GM23338 (cell line): ENCODE results near the gene ZNF609. TPM values are rescaled to one million over a fixed set of nuclear protein-coding genes. Genes with fewer than 3 reads are reported as not detected.

Experiments used
- ATAC-seq: fragments of 200-7000 bp; cut with Tn5 transposase; 3 replicates; pipeline ENCODE4 v1.9.1; 2020
- DNase-seq: peaks from one replicate; pipeline ENCODE4 v3.0.0-alpha.2; 2015; ENCODE audit warnings: low spot score
- H2AFZ ChIP-seq: fragments of 200-600 bp; sonication (generic); 2 replicates; pipeline ENCODE4 v1.8.0; 2016; ENCODE audit warnings: antibody characterized with exemption, mild to moderate bottlenecking, moderate library complexity
- H3F3A ChIP-seq: fragments of 200-600 bp; sonication (generic); replicated peaks from 2 replicates; pipeline ENCODE4 v1.8.0; 2017; ENCODE audit warnings: antibody characterized with exemption, mixed run types, low read depth
- H3K27ac ChIP-seq: fragments of 200-600 bp; sonication (generic); 2 replicates; pipeline ENCODE4 v1.6.1; 2016; ENCODE audit warnings: low read depth
- H3K27me3 ChIP-seq: fragments of 200-600 bp; sonication (generic); 2 replicates; pipeline ENCODE4 v1.8.0; 2016; ENCODE audit warnings: mild to moderate bottlenecking, mixed run types, moderate library complexity; ENCODE audit not compliant: insufficient read depth
- H3K36me3 ChIP-seq: fragments of 200-600 bp; sonication (generic); 2 replicates; pipeline ENCODE4 v1.8.0; 2016; ENCODE audit warnings: mild to moderate bottlenecking; ENCODE audit not compliant: insufficient read depth
- H3K4me1 ChIP-seq: fragments of 200-600 bp; sonication (generic); 2 replicates; pipeline ENCODE4 v1.8.0; 2016; ENCODE audit warnings: mild to moderate bottlenecking, moderate library complexity; ENCODE audit not compliant: insufficient read depth
- H3K4me2 ChIP-seq: fragments of 200-600 bp; sonication (generic); 2 replicates; pipeline ENCODE4 v1.7.1; 2017; ENCODE audit warnings: mixed run types
- H3K4me3 ChIP-seq: fragments of 200-600 bp; sonication (generic); 2 replicates; pipeline ENCODE4 v1.6.1; 2016; ENCODE audit warnings: mixed run types
- H3K79me2 ChIP-seq: fragments of 200-600 bp; sonication (generic); replicated peaks from 2 replicates; pipeline ENCODE4 v1.8.0; 2017; ENCODE audit warnings: mild to moderate bottlenecking; ENCODE audit not compliant: insufficient read depth
- H3K9me2 ChIP-seq: fragments of 200-600 bp; sonication (generic); 2 replicates; pipeline ENCODE4 v1.8.0; 2017; ENCODE audit not compliant: insufficient read depth
- H4K20me1 ChIP-seq: fragments of 200-600 bp; sonication (generic); replicated peaks from 2 replicates; pipeline ENCODE4 v1.8.0; 2017; ENCODE audit warnings: mild to moderate bottlenecking; ENCODE audit not compliant: insufficient read depth
- H3K27ac Mint-ChIP-seq: 2 replicates; pipeline ENCODE4 v1.8.0; 2020; ENCODE audit warnings: inconsistent platforms, mild to moderate bottlenecking, moderate library complexity, mixed read lengths
- H3K27me3 Mint-ChIP-seq: 3 replicates; pipeline ENCODE4 v1.8.0; 2022; ENCODE audit warnings: low read depth, mild to moderate bottlenecking, moderate library complexity, mixed read lengths, inconsistent platforms; ENCODE audit not compliant: insufficient read depth, poor library complexity
- H3K36me3 Mint-ChIP-seq: 3 replicates; pipeline ENCODE4 v1.8.0; 2021; ENCODE audit warnings: low read depth, mild to moderate bottlenecking, inconsistent platforms, moderate library complexity, mixed read lengths
- H3K4me1 Mint-ChIP-seq: 3 replicates; pipeline ENCODE4 v1.8.0; 2020; ENCODE audit warnings: mild to moderate bottlenecking, inconsistent platforms, mixed read lengths
- H3K4me3 Mint-ChIP-seq: 3 replicates; pipeline ENCODE4 v1.8.0; 2021; ENCODE audit warnings: moderate library complexity, mild to moderate bottlenecking, inconsistent platforms, mixed read lengths
- H3K9me3 Mint-ChIP-seq: 3 replicates; pipeline ENCODE4 v1.8.0; 2020; ENCODE audit warnings: moderate library complexity, mild to moderate bottlenecking, inconsistent platforms, mixed read lengths
- CREB1 ChIP-seq: fragments of 250-450 bp; sonication (Bioruptor Pico); IDR thresholded peaks from 2 replicates; pipeline ENCODE4 v1.5.0; 2020; ENCODE audit warnings: low read depth, mild to moderate bottlenecking, moderate library complexity
- CTCF ChIP-seq, 2 experiments: fragments of 200-600 bp in 1 of 2; sonication (generic) in 1 of 2; conservative IDR thresholded peaks; 2 replicates each; pipeline versions ENCODE4 v1.5.1 to v1.6.1; 2016 to 2017; ENCODE audit warnings: antibody characterized with exemption in 2 of 2, low read depth in 2 of 2, mild to moderate bottlenecking in 2 of 2, moderate library complexity in 1 of 2
- ETS1 ChIP-seq: IDR thresholded peaks from 2 replicates; pipeline ENCODE4 v1.6.1; 2016; ENCODE audit warnings: antibody characterized with exemption
- EZH2 ChIP-seq: fragments of 200-600 bp; sonication (generic); IDR thresholded peaks from one replicate; pipeline ENCODE4 v1.8.0; 2017; ENCODE audit warnings: antibody characterized with exemption, mild to moderate bottlenecking, low read depth; ENCODE audit not compliant: unreplicated experiment
- EZH2phosphoT487 ChIP-seq: fragments of 200-600 bp; sonication (generic); IDR thresholded peaks from one replicate; pipeline ENCODE4 v1.8.1; 2018; ENCODE audit warnings: antibody characterized with exemption; ENCODE audit not compliant: unreplicated experiment
- JUNB ChIP-seq: IDR thresholded peaks from one replicate; pipeline ENCODE4 v1.6.1; 2016; ENCODE audit warnings: antibody characterized with exemption; ENCODE audit not compliant: unreplicated experiment
- NANOG ChIP-seq: IDR thresholded peaks from 2 replicates; pipeline ENCODE4 v1.6.1; 2016; ENCODE audit warnings: antibody characterized with exemption, borderline replicate concordance
- POLR2AphosphoS5 ChIP-seq: IDR thresholded peaks from 2 replicates; pipeline ENCODE4 v1.6.1; 2016; ENCODE audit warnings: antibody characterized with exemption, low read depth
- REST ChIP-seq: IDR thresholded peaks from one replicate; pipeline ENCODE4 v1.6.1; 2018; ENCODE audit warnings: antibody characterized with exemption; ENCODE audit not compliant: unreplicated experiment
- STAT1 ChIP-seq: IDR thresholded peaks from one replicate; pipeline ENCODE4 v1.6.1; 2016; ENCODE audit warnings: antibody characterized with exemption; ENCODE audit not compliant: unreplicated experiment
- ZNF114 ChIP-seq: fragments of 250-450 bp; sonication (Bioruptor Pico); IDR thresholded peaks from 2 replicates; pipeline ENCODE4 v1.5.0; 2020; ENCODE audit warnings: mild to moderate bottlenecking, moderate library complexity
- ZNF331 ChIP-seq: fragments of 250-450 bp; sonication (Bioruptor Pico); IDR thresholded peaks from 2 replicates; pipeline ENCODE4 v1.5.0; 2020; ENCODE audit warnings: low read depth, mild to moderate bottlenecking, moderate library complexity
- ZNF462 ChIP-seq: fragments of 250-450 bp; sonication (Bioruptor Pico); IDR thresholded peaks from 2 replicates; pipeline ENCODE4 v1.5.0; 2020; ENCODE audit warnings: mild to moderate bottlenecking, moderate library complexity
- polyA plus RNA-seq: library from polyadenylated mRNA; unstranded; fragments of >200 nt; fragmentation: Nextera tagmentation; extraction: Ambion mirVana; gene quantifications from 2 replicates; pipeline ENCODE4 v1.2.1, GENCODE V29; 2016
- total RNA-seq: library from RNA; depleted of rRNA; stranded (reverse); fragments of >200 nt; shearing (Covaris generic); gene quantifications from 2 replicates; pipeline ENCODE4 v1.2.3, GENCODE V29; 2014

The ZNF609 gene
- total and polyA plus RNA-seq, 2 experiments from 2014 or later: 26.4 to 40.2 TPM

GRCh38 chr15:64444836-64445235 is 15.5 kb upstream of the ZNF609 start:
- Histone ChIP-seq H3K4me2 (no peak overlapping the region), H3K4me3 (no peak overlapping the region), H3K27me3 (no peaks in the 10 kb centered on the region), H3F3A (no peaks in the 10 kb centered on the region), H2AFZ (no peak overlapping the region), H4K20me1 (no peaks in the 10 kb centered on the region; the same call in 1 of the 2 replicates), H3K4me1 (no peaks in the 10 kb centered on the region), H3K79me2 (no peaks in the 10 kb centered on the region), H3K36me3 (no peaks in the 10 kb centered on the region), H3K9me2 (no peaks in the 10 kb centered on the region), H3K27ac (no peak overlapping the region)
- no peaks in the 10 kb centered on the region for H3K27me3 Mint-ChIP-seq
- TF ChIP-seq EZH2phosphoT487: no peak
- TF ChIP-seq JUNB: no peak
- no peak for TF ChIP-seq CTCF (conservative IDR thresholded peaks at IDR 0.05; ENCODE audit: low read depth in 2 of 2)
- TF ChIP-seq REST: no peak
- TF ChIP-seq STAT1: no peak
- TF ChIP-seq ZNF462 (CRISPR knock-in tag): no peak
- no peak for TF ChIP-seq ZNF114 (CRISPR knock-in tag)
- TF ChIP-seq ZNF331: no peak
- no peak for TF ChIP-seq EZH2
- no peak for TF ChIP-seq CREB1 (CRISPR knock-in tag)
- TF ChIP-seq NANOG: no peak
- no peak for TF ChIP-seq POLR2AphosphoS5
- no peak for TF ChIP-seq ETS1
- no peak for ATAC-seq
- no peaks in the 10 kb centered on the region for H3K9me3 Mint-ChIP-seq
- no peak for DNase-seq
- H3K27ac Mint-ChIP-seq: no peak overlapping the region
- H3K4me1 Mint-ChIP-seq: no peaks in the 10 kb centered on the region
- peaks cover 5% of the 10 kb centered on the region; the same call in 2 of the 3 replicates for H3K36me3 Mint-ChIP-seq
- no peak overlapping the region for H3K4me3 Mint-ChIP-seq
